NOMO-1 treated with DMSO at 0.1 percent for 48 hours (cell line): Measurements from ENCODE around the gene FAXC.

Experiments used
- DNase-seq: peaks from one replicate; lab custom pipeline; 2025; ENCODE audit not compliant: unreplicated experiment; lab: John Stamatoyannopoulos, UW

FAXC gene

GRCh38 chr6:99349171-99350141 lies at the start of gene FAXC:
Gene FAXC (minus strand): TSS chr6:99349674. CDS start chr6:99349372, 302 bp downstream.
- no peak for DNase-seq

GRCh38 chr6:99397287-99397686 lies 47.8 kb upstream of the FAXC start:
- no peak for DNase-seq

DNA sequence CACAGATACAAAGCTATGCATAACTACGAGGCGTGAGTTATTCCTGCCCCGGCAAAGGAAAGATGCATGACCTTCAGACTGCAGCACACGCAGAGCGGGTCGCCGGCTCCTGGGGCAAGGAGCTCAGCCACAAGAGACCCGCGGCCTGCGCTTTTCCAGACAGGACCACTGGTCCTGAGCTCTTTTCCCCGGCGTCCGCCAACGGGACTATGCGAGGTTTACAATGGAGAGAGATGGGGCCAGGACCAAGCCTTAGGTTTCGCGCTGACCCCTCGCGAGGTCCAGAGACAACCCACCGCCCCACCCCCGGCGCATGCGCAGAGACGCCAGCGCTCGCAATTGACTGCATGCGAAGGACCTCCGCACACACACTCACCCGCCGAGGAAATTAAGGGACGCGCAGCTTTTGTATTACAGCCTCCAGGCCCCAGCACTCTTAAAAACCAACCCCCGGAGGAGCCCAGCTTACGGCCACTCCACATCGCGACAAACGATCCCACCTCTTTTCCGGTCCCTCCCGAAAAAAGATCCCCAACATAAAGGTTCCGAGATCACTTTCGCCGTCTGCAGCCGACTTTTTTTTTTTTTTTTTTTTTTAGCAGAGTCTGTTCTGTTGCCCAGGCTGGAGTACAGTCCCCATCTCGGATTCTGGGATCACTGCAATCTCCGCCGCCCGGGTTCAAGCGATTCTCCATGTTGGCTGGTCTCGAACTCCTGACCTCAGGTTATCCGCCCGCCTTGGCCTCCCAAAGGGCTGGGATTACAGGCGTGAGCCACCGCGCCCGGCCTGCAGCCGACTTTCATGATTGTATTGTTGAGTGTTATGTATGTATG lies 44.4 kb upstream of the FAXC start, which contains the start of gene COQ3:
TSS of gene COQ3 (minus strand) at position 498 of the 834 bp plus-strand sequence. CDS start at position 482, 16 bp downstream.
- peak; percentile 50 for DNase-seq

DNA sequence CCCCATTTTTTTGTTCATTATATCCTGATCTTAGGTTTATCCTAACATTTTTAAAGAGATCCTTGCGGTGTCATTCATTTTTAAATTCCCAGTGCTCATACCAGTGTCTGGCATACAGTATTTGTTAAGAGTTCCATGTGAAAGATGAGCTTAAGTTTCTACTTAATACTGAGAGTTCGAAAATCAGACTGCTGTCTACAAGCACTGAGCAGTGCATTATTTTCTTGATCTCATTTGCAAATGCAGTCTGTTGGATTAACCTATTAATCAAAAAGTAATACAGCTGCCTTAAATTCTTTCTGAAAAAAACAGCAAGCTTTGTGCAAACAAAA lies 43.9 kb upstream of the FAXC start:
- no peak for DNase-seq

GRCh38 chr6:99390896-99391295 lies 41.4 kb upstream of the FAXC start:
- no peak for DNase-seq

GRCh38 chr6:99384507-99384906 lies 35.0 kb upstream of the FAXC start:
- DNase-seq, result no peak

DNA sequence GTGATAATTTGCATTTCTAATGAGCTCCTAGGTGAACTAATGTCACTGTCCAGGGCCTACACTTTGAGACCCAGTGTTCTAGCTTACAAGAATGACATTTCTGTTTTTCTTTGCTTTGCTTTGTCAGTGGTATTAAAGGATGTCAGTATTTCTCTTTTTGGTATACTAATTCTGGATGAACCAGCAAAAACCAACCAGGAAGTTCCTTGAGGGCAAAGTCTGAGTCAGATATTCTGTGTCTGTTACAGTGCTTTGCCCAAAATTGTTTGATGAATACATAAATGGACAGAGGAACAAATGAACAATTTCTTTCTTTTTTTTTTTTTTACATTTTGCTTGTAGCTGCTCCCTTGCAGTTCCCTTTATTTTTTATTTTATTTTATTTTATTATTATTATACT lies 29.2 kb upstream of the FAXC start:
- no peak for DNase-seq

DNA sequence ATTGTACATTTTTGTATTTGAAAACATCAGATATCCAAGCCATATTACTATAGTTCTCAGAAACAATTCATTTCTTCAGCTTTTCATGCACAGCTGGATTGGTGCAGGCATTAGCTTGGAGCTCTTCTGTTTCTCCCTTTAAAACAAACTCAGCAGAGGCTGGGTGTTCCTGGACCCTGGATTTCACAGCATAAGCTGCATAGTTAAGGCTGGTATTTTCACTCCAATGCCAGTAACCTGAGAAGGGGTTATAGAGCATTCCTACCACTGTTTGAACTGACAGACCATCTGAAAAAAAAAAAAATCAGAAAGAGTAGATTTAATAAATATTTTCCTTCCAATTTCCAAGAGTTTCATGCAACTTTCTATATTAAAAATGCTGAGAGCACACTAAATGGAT lies 20.1 kb upstream of the FAXC start:
- DNase-seq, result no peak

DNA sequence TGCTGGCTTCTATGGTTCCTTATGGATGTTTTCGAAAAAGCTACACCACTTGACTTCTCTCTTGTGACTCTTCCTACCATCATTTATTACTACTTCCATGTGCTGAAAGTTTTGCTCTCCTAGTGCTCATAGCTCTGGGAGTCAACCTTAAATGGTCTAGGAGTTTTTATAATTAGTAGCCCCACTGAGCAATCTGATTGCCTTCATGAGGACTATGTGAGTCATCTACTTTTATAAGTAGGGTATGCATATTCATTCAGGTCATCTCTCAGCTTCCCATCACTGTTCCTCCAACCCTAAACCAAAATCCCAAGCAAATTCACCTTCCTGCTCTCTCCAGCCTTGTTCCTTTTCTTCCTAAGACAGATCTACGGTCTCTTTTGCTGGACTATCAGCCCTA lies 17.4 kb upstream of the FAXC start:
- no peak for DNase-seq

DNA sequence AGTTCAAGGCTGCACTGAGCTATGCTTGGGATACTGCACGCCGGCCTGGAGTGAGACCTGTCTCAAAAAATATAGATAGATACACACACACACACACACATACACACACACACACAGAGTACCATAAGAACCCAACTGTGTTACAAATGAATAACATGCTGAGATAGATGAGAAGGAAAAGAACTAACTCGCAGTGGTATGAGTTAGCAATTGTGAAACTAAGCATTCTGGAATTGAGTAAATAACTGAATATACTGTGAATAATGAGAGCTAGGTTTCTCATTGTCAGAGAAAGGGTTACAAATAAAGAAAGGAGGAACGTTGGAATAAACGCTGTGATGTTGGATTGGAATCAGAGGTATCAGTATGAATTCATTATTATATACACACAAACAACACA lies 14.6 kb upstream of the FAXC start:
- DNase-seq, result no peak

GRCh38 chr6:99362678-99363268 lies 13.3 kb upstream of the FAXC start:
- DNase-seq, result no peak

DNA sequence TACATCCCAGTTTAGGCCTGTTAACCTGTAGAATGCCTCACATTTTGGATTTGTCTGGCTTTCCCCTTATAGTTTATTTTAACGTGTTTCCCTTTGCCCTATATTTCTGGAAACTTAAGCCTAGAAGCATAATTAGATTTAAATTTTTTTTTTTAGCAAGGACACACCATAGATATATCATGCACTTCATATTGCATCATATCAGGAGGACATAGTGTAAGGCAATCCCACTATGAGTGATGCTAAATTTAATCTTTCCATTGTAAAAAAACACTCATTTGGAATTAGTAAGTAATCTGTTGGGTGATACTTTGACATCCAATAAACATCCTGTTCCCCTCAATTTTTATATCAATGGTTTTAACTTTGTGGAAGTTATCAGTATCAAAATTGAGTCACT lies 10.3 kb upstream of the FAXC start:
- no peak for DNase-seq

- no peak for DNase-seq
Measured at GRCh38 chr6:99356641-99357040, 7.2 kb upstream of the FAXC start.

DNA sequence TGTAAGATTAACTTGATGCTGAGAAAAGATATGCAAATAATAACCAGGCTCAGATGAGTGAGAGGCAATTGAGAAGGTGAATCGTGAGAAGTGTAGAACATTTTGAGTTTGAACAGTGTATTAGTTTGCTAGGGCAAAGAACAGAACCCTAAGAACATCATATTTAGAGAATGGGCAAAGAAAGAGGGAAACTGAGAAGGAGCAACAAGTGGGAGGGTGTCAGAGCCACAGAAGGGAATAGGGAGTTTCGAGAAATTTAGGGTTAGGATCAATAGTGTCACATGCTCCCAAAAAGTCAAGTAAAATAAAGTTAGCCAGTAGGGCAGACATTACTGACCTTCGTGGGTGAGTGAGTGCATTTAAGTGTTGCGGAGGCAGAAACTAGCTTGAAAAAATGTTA lies 5.5 kb upstream of the FAXC start:
- DNase-seq, result no peak

GRCh38 chr6:99353126-99353525 lies 3.7 kb upstream of the FAXC start:
- DNase-seq, result no peak

DNA sequence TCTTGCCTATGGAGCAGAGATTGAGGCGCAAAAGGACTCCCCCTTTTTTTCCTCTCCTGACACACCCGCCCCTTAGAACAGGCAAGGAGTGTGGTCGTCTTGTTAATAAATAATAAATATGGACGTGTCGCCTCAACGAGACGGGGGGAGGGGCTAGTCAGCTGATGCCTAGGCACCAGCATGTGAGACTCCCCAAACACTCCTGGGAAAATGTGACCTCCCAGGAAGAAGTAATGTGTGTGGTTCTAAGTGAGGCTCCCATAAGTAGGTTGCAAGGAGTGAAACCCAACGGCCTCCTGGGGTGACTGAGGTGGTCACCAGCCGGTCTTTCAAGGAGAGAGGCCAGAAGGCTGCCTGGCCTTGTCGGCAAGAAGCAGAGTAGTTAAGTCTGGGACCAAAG lies 1.1 kb upstream of the FAXC start:
- DNase-seq, result no peak

- DNase-seq, result no peak
Measured at GRCh38 chr6:99348288-99349170, 945 bp downstream of the FAXC start.

DNA sequence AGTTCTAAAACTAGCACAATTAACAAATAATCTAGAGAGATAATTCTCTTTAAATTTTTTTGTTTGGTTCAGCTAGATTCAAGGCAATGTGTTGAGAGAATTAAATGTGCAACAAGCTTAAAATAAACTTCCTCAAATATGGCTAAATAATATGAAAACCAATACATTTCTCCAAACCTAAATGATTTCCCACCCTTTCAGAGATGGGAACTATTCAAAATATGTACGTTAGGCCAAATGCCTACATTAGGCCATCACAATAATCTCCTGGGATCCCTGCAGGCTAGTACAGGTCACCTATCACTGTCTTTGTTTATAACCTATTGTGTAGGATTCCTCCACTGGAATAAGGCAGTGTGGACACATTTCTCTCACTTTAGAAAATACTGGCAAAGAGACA lies 1.7 kb downstream of the FAXC start:
- DNase-seq, result no peak

DNA sequence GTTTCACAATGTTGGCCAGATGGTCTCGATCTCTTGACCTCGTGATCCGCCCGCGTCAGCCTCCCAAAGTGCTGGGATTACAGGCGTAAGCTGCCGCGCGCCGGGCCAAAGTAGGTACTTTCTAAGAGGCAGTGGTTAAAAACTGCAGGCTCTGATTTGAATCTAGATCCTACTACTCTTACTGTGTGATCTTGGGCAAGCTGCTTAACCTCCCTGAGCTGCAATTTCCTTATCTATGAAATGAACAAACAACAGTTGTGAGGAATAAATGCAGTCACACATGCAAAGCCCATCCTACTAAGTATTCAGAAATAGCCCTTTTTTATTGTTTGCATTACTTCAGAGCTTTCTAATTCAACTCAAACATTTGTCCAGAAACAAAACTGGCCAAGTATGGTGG lies 2.9 kb downstream of the FAXC start:
- DNase-seq, result no peak

GRCh38 chr6:99345164-99345563 lies 4.3 kb downstream of the FAXC start:
- no peak for DNase-seq

GRCh38 chr6:99344289-99344688 lies 5.2 kb downstream of the FAXC start:
- no peak for DNase-seq
